Measurements from ENCODE around the gene NCAPG2. TPM values are rescaled to one million over a fixed set of nuclear protein-coding genes. Genes with fewer than 3 reads are reported as not detected.

Gene NCAPG2
- polyA plus RNA-seq, 1 donor (not counting 4 experiments of a cell fraction or from before 2014, with no cell fraction given): 16.5 TPM

GRCh38 chr7:158588085-158588877 lies 116.3 kb downstream of the NCAPG2 start:
- Histone ChIP-seq H3K27ac (ENCODE audit: control insufficient read depth, insufficient read depth, low read length) (no peak overlapping the region), H3K27me3 (ENCODE audit: control insufficient read depth, extremely low read depth, insufficient read depth, low read length) (peaks cover 28% of the 10 kb centered on the region), H3K9me3 (ENCODE audit: control insufficient read depth, low read depth, low read length) (no peaks in the 10 kb centered on the region), H3K4me3 (ENCODE audit: control insufficient read depth in 2 of 3, extremely low read depth in 1 of 3, insufficient read depth in 2 of 3, low read depth in 1 of 3, low read length in 3 of 3) (no peak overlapping the region), H3K79me2 (ENCODE audit: control insufficient read depth, insufficient read depth, low read length) (no peaks in the 10 kb centered on the region), H4K20me1 (ENCODE audit: control insufficient read depth, extremely low read depth, insufficient read depth, low read length) (no peaks in the 10 kb centered on the region), H3K36me3 (ENCODE audit: control insufficient read depth in 2 of 2, extremely low read depth in 1 of 2, insufficient read depth in 2 of 2, low read length in 2 of 2) (no peaks in the 10 kb centered on the region), H3K4me2 (ENCODE audit: control insufficient read depth, extremely low read depth, insufficient read depth, low read depth, low read length) (no peak overlapping the region), H3K9ac (ENCODE audit: control insufficient read depth, extremely low read depth, insufficient read depth, low read length) (no peak overlapping the region), H2AFZ (ENCODE audit: control insufficient read depth, low read length) (no peak overlapping the region), H3K9me1 (ENCODE audit: control insufficient read depth, extremely low read depth, insufficient read depth, low read length) (no peaks in the 10 kb centered on the region), H3K4me1 (ENCODE audit: control insufficient read depth, extremely low read depth, insufficient read depth, low read length) (no peaks in the 10 kb centered on the region)
- FAIRE-seq: no peak
- no peak for DNase-seq (ENCODE audit: low read depth, low spot score)
- dilution Hi-C loops (cut with MboI; ENCODE audit: extremely low pct_ligation_motif_present, low sequenced_read_pairs): no loop called here
- TF ChIP-seq CTCF (optimal IDR thresholded peaks at IDR 0.05 in 1 of 3, IDR thresholded peaks at IDR 0.05 in 1 of 3, conservative IDR thresholded peaks at IDR 0.05 in 1 of 3; ENCODE audit: extremely low read depth in 1 of 3, insufficient read depth in 2 of 3, low read length in 3 of 3): no peak
- peak; percentile 63 for TF ChIP-seq EZH2 (IDR thresholded peaks at IDR 0.05; ENCODE audit: low read length)

- Histone ChIP-seq H3K36me3 (ENCODE audit: control insufficient read depth in 2 of 2, extremely low read depth in 1 of 2, insufficient read depth in 2 of 2, low read length in 2 of 2) (no peaks in the 10 kb centered on the region), H3K4me1 (ENCODE audit: control insufficient read depth, extremely low read depth, insufficient read depth, low read length) (no peaks in the 10 kb centered on the region), H3K27ac (ENCODE audit: control insufficient read depth, insufficient read depth, low read length) (no peak within 1 kb of the TSS), H3K27me3 (ENCODE audit: control insufficient read depth, extremely low read depth, insufficient read depth, low read length) (peaks cover 28% of the 10 kb centered on the region), H3K4me2 (ENCODE audit: control insufficient read depth, extremely low read depth, insufficient read depth, low read depth, low read length) (no peak within 1 kb of the TSS), H3K9me3 (ENCODE audit: control insufficient read depth, low read depth, low read length) (no peaks in the 10 kb centered on the region), H3K9me1 (ENCODE audit: control insufficient read depth, extremely low read depth, insufficient read depth, low read length) (no peaks in the 10 kb centered on the region), H3K9ac (ENCODE audit: control insufficient read depth, extremely low read depth, insufficient read depth, low read length) (no peak within 1 kb of the TSS), H4K20me1 (ENCODE audit: control insufficient read depth, extremely low read depth, insufficient read depth, low read length) (no peaks in the 10 kb centered on the region), H2AFZ (ENCODE audit: control insufficient read depth, low read length) (no peak within 1 kb of the TSS), H3K4me3 (ENCODE audit: control insufficient read depth in 2 of 3, extremely low read depth in 1 of 3, insufficient read depth in 2 of 3, low read depth in 1 of 3, low read length in 3 of 3) (no peak within 1 kb of the TSS), H3K79me2 (ENCODE audit: control insufficient read depth, insufficient read depth, low read length) (no peaks in the 10 kb centered on the region)
- dilution Hi-C loops (cut with MboI; ENCODE audit: extremely low pct_ligation_motif_present, low sequenced_read_pairs): no loop called here
- no peak for FAIRE-seq
- DNase-seq (ENCODE audit: low read depth, low spot score): no peak
- no peak for TF ChIP-seq EZH2 (IDR thresholded peaks at IDR 0.05; ENCODE audit: low read length)
- no peak for TF ChIP-seq CTCF (optimal IDR thresholded peaks at IDR 0.05 in 1 of 3, IDR thresholded peaks at IDR 0.05 in 1 of 3, conservative IDR thresholded peaks at IDR 0.05 in 1 of 3; ENCODE audit: extremely low read depth in 1 of 3, insufficient read depth in 2 of 3, low read length in 3 of 3)
Observed at GRCh38 chr7:158587162-158588084, 117.2 kb downstream of the NCAPG2 start, which contains the start of gene PTPRN2. Gene PTPRN2, minus strand, starts transcription at chr7:158587823.

Data from keratinocyte (primary cell).